A673 (cell line): Measurements from ENCODE around the gene SIDT1. TPM values are rescaled to one million over a fixed set of nuclear protein-coding genes. Genes with fewer than 3 reads are reported as not detected.

Experiments used
- BruUV-seq: library from RNA; stranded (reverse); fragments of 400-500 nt; replicated peaks from 2 replicates; lab custom pipeline; 2021; lab: Mats Ljungman, UMichigan
- CTCF ChIA-PET: fragments of 300-600 bp; sonication (Branson Sonifier 250); formaldehyde crosslinking; loops from one replicate; lab custom pipeline; 2022; ENCODE audit warnings: antibody characterized with exemption; lab: Charles Lee
- POLR2A ChIA-PET: fragments of 300-600 bp; sonication (Branson Sonifier 250); formaldehyde crosslinking; loops from one replicate; lab custom pipeline; 2022; ENCODE audit warnings: antibody characterized with exemption; ENCODE audit not compliant: low non-redundant PET; lab: Charles Lee
- DNase-seq: peaks from one replicate; pipeline ENCODE4 v3.0.0-alpha.2; 2015; ENCODE audit warnings: low spot score
- H3K27ac ChIP-seq: fragments of 200-600 bp; sonication (generic); 2 replicates; pipeline ENCODE4 v1.5.1; 2016; ENCODE audit warnings: mixed run types, low read depth, mild to moderate bottlenecking, mixed read lengths, antibody characterized with exemption, low read length; ENCODE audit not compliant: poor library complexity, severe bottlenecking
- H3K27me3 ChIP-seq: fragments of 200-600 bp; sonication (generic); replicated peaks from 2 replicates; pipeline ENCODE4 v1.6.1; 2017; ENCODE audit warnings: mixed run types, low read depth, mild to moderate bottlenecking, mixed read lengths, antibody characterized with exemption, low read length; ENCODE audit not compliant: insufficient read depth, poor library complexity
- H3K36me3 ChIP-seq: fragments of 200-600 bp; sonication (generic); 2 replicates; pipeline ENCODE4 v1.6.1; 2016; ENCODE audit warnings: mixed run types, mild to moderate bottlenecking, mixed read lengths, antibody characterized with exemption, low read length; ENCODE audit not compliant: insufficient read depth, poor library complexity, severe bottlenecking
- H3K4me1 ChIP-seq: fragments of 200-600 bp; sonication (generic); 2 replicates; pipeline ENCODE4 v1.6.1; 2017; ENCODE audit warnings: mixed run types, mild to moderate bottlenecking, mixed read lengths, antibody characterized with exemption, low read length; ENCODE audit not compliant: insufficient read depth, poor library complexity, severe bottlenecking
- H3K4me3 ChIP-seq: fragments of 200-600 bp; sonication (generic); 2 replicates; pipeline ENCODE4 v1.5.1; 2016; ENCODE audit warnings: low read depth, mixed run types, mild to moderate bottlenecking, mixed read lengths, low read length; ENCODE audit not compliant: poor library complexity, severe bottlenecking
- H3K9me3 ChIP-seq: fragments of 200-600 bp; sonication (generic); 2 replicates; pipeline ENCODE4 v1.6.1; 2016; ENCODE audit warnings: mixed run types, low read depth, mild to moderate bottlenecking, mixed read lengths, antibody characterized with exemption, low read length; ENCODE audit not compliant: poor library complexity, severe bottlenecking
- CTCF ChIP-seq: fragments of 300-800, 200-600 bp; sonication (generic); conservative IDR thresholded peaks from 2 replicates; pipeline ENCODE4 v1.5.1; 2017; ENCODE audit warnings: low read depth, mild to moderate bottlenecking, antibody characterized with exemption, low read length, moderate library complexity, mixed read lengths
- EZH2 ChIP-seq: fragments of 200-600 bp; sonication (generic); IDR thresholded peaks from 2 replicates; pipeline ENCODE4 v1.6.1; 2017; ENCODE audit warnings: borderline replicate concordance, low read depth, mild to moderate bottlenecking, mixed read lengths, antibody characterized with exemption, low read length; ENCODE audit not compliant: poor library complexity, severe bottlenecking
- intact Hi-C: fragments of 100-400 bp; cut with micrococcal nuclease; formaldehyde crosslinking; loops from one replicate; pipeline ENCODE4 v1.10.0; 2022; ENCODE audit not compliant: unreplicated experiment
- total RNA-seq: library from RNA; stranded (reverse); gene quantifications from 2 replicates; pipeline ENCODE4 v1.2.3, GENCODE V29; 2021

SIDT1 gene
- total RNA-seq, 1 experiment from 2014 or later = not detected

DNA sequence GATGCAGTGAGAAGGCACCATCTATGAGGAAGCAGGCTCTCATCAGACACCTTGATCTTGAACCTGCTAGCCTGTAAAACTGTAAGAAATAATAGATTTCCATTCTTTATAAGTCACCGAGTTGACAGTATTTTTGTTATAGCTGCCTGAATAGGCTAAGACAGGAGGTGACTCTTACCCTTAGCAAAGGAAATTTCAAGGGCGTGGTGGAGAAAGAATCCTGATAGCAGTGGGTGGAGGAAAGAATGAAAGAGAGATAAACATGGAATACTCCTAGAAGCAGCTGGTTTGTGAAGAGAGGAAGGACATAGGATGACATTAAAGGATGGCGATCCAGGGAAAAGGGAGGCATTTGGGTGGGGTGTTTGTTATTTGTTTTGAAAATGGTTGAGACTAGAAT is 41.4 kb downstream of the SIDT1 start:
- POLR2A ChIA-PET = no interaction called here
- Histone ChIP-seq H3K4me3 (no peak overlapping the region), H3K9me3 (peaks cover 4% of the 10 kb centered on the region), H3K36me3 (no peaks in the 10 kb centered on the region), H3K27me3 (peaks cover 5% of the 10 kb centered on the region), H3K27ac (no peak overlapping the region), H3K4me1 (no peaks in the 10 kb centered on the region)
- DNase-seq = no peak
- no peak for TF ChIP-seq EZH2
- TF ChIP-seq CTCF = no peak
- intact Hi-C loops = no loop called here
- BruUV-seq = no TSS peak
- CTCF ChIA-PET = no interaction called here

DNA sequence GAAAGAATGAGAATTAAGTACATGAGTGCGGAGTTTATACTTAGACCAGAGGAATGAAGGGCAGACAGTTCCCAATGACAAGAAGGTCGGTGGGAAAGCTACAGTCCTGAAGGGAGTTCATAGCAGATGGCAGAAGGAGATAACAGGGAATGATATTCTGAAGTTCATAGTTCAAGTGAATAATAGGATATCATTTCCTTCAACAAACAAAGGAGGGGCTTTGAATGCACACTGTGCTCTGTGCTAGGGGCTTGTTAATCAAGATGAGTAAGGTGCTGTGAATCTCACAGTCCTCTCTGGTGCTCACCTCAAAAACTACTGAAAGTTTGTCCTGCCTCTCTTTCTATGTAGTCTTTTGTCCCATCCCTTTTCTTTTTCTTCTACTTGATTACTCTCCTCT is 41.9 kb downstream of the SIDT1 start:
- Histone ChIP-seq H3K27me3 (peaks cover 5% of the 10 kb centered on the region), H3K4me3 (no peak overlapping the region), H3K27ac (no peak overlapping the region), H3K36me3 (no peaks in the 10 kb centered on the region), H3K9me3 (peaks cover 4% of the 10 kb centered on the region), H3K4me1 (no peaks in the 10 kb centered on the region)
- no TSS peak for BruUV-seq
- intact Hi-C loops = no loop called here
- no peak for DNase-seq
- ChIA-PET CTCF (no interaction called here), POLR2A (no interaction called here)
- TF ChIP-seq CTCF (no peak), EZH2 (no peak)

DNA sequence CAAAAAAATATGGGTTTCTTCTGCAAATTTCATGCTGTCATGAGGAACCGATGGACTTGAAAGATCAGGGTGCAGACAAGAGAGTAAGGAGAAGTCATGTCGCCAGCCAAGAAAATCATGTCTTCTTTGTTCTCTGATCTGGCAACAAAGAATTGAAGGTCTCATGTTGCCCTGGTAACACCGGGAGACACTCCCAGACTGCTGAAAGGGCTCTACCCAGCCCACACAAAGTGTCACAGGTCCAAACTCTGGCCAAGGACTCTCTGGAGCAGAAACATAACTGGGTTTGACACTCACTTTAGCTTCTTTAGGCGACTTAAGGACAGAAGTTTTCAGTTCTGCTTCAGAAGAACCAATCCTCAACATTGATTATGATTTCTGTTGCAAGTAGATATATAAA is 42.9 kb downstream of the SIDT1 start:
- peaks cover 5% of the 10 kb centered on the region for H3K27me3 ChIP-seq
- no peak overlapping the region for H3K27ac ChIP-seq
- no peak for DNase-seq
- H3K36me3 ChIP-seq = no peaks in the 10 kb centered on the region
- POLR2A ChIA-PET = no interaction called here
- intact Hi-C loops = no loop called here
- no peak for TF ChIP-seq EZH2
- TF ChIP-seq CTCF = no peak
- no peaks in the 10 kb centered on the region for H3K4me1 ChIP-seq
- CTCF ChIA-PET = no interaction called here
- BruUV-seq = no TSS peak
- H3K4me3 ChIP-seq = no peak overlapping the region
- peaks cover 4% of the 10 kb centered on the region for H3K9me3 ChIP-seq
